22Rv1 (cell line): Measurements from ENCODE around the gene TMEM63B.

ENCODE experiments used
- ZFX ChIP-seq: fragments of 450-650 bp; IDR thresholded peaks from 2 replicates; pipeline ENCODE4 v1.6.1; 2017; ENCODE audit warnings: antibody characterized with exemption, borderline replicate concordance
- TF ChIP-seq, protein P1 (sequence below): fragments of 450-650 bp; IDR thresholded peaks from 2 replicates; pipeline ENCODE4 v1.5.1; 2017; ENCODE audit warnings: mild to moderate bottlenecking

DNA sequence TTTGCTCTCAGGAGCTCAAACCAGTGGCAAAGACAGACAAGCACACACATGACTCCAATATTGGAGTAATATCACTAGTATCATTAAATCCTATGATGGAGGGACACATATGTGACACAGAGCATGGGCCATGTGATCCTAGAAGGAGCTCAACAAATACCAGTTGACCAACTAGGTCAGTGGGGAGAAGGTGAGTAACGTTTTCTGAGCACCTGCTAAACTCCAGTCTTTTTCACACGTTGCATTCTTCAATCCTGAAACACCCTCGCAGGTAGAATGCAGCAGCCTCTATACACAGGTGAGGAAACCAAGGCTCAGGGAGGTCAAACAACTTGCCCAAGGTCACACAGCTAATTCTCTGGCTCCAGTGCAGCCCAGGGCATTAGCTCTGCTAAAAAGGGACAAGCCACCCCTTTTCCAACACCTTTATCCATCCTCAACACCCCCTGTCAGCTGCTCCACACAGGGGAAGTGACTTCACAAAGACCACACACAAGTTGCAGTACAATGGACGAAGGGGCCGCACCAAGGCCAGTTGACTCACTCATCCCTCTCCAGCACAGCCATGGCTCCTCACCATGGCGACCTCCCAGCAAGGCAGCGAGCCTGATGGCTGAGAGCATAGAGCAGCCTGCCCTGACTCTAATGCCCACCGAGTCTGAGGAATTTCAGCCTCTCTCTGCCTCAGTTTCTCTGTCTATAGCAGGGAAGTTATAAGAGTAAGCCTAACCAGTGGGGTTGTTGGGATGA is 35.7 kb downstream of the TMEM63B start:
- TF ChIP-seq, protein P1, sequence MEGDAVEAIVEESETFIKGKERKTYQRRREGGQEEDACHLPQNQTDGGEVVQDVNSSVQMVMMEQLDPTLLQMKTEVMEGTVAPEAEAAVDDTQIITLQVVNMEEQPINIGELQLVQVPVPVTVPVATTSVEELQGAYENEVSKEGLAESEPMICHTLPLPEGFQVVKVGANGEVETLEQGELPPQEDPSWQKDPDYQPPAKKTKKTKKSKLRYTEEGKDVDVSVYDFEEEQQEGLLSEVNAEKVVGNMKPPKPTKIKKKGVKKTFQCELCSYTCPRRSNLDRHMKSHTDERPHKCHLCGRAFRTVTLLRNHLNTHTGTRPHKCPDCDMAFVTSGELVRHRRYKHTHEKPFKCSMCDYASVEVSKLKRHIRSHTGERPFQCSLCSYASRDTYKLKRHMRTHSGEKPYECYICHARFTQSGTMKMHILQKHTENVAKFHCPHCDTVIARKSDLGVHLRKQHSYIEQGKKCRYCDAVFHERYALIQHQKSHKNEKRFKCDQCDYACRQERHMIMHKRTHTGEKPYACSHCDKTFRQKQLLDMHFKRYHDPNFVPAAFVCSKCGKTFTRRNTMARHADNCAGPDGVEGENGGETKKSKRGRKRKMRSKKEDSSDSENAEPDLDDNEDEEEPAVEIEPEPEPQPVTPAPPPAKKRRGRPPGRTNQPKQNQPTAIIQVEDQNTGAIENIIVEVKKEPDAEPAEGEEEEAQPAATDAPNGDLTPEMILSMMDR: no peak
- TF ChIP-seq ZFX: no peak
